GM23338 (cell line): Measurements from ENCODE around the gene KYNU. TPM values are rescaled to one million over a fixed set of nuclear protein-coding genes. Genes with fewer than 3 reads are reported as not detected.

ENCODE experiments used
- ATAC-seq: fragments of 200-7000 bp; cut with Tn5 transposase; 3 replicates; pipeline ENCODE4 v1.9.1; 2020
- DNase-seq: peaks from one replicate; pipeline ENCODE4 v3.0.0-alpha.2; 2015; ENCODE audit warnings: low spot score
- H2AFZ ChIP-seq: fragments of 200-600 bp; sonication (generic); 2 replicates; pipeline ENCODE4 v1.8.0; 2016; ENCODE audit warnings: antibody characterized with exemption, mild to moderate bottlenecking, moderate library complexity
- H3F3A ChIP-seq: fragments of 200-600 bp; sonication (generic); replicated peaks from 2 replicates; pipeline ENCODE4 v1.8.0; 2017; ENCODE audit warnings: antibody characterized with exemption, mixed run types, low read depth
- H3K27ac ChIP-seq: fragments of 200-600 bp; sonication (generic); 2 replicates; pipeline ENCODE4 v1.6.1; 2016; ENCODE audit warnings: low read depth
- H3K27me3 ChIP-seq: fragments of 200-600 bp; sonication (generic); 2 replicates; pipeline ENCODE4 v1.8.0; 2016; ENCODE audit warnings: mild to moderate bottlenecking, mixed run types, moderate library complexity; ENCODE audit not compliant: insufficient read depth
- H3K36me3 ChIP-seq: fragments of 200-600 bp; sonication (generic); 2 replicates; pipeline ENCODE4 v1.8.0; 2016; ENCODE audit warnings: mild to moderate bottlenecking; ENCODE audit not compliant: insufficient read depth
- H3K4me1 ChIP-seq: fragments of 200-600 bp; sonication (generic); 2 replicates; pipeline ENCODE4 v1.8.0; 2016; ENCODE audit warnings: mild to moderate bottlenecking, moderate library complexity; ENCODE audit not compliant: insufficient read depth
- H3K4me2 ChIP-seq: fragments of 200-600 bp; sonication (generic); 2 replicates; pipeline ENCODE4 v1.7.1; 2017; ENCODE audit warnings: mixed run types
- H3K4me3 ChIP-seq: fragments of 200-600 bp; sonication (generic); 2 replicates; pipeline ENCODE4 v1.6.1; 2016; ENCODE audit warnings: mixed run types
- H3K79me2 ChIP-seq: fragments of 200-600 bp; sonication (generic); replicated peaks from 2 replicates; pipeline ENCODE4 v1.8.0; 2017; ENCODE audit warnings: mild to moderate bottlenecking; ENCODE audit not compliant: insufficient read depth
- H3K9me2 ChIP-seq: fragments of 200-600 bp; sonication (generic); 2 replicates; pipeline ENCODE4 v1.8.0; 2017; ENCODE audit not compliant: insufficient read depth
- H4K20me1 ChIP-seq: fragments of 200-600 bp; sonication (generic); replicated peaks from 2 replicates; pipeline ENCODE4 v1.8.0; 2017; ENCODE audit warnings: mild to moderate bottlenecking; ENCODE audit not compliant: insufficient read depth
- H3K27ac Mint-ChIP-seq: 2 replicates; pipeline ENCODE4 v1.8.0; 2020; ENCODE audit warnings: inconsistent platforms, mild to moderate bottlenecking, moderate library complexity, mixed read lengths
- H3K27me3 Mint-ChIP-seq: 3 replicates; pipeline ENCODE4 v1.8.0; 2022; ENCODE audit warnings: low read depth, mild to moderate bottlenecking, moderate library complexity, mixed read lengths, inconsistent platforms; ENCODE audit not compliant: insufficient read depth, poor library complexity
- H3K36me3 Mint-ChIP-seq: 3 replicates; pipeline ENCODE4 v1.8.0; 2021; ENCODE audit warnings: low read depth, mild to moderate bottlenecking, inconsistent platforms, moderate library complexity, mixed read lengths
- H3K4me1 Mint-ChIP-seq: 3 replicates; pipeline ENCODE4 v1.8.0; 2020; ENCODE audit warnings: mild to moderate bottlenecking, inconsistent platforms, mixed read lengths
- H3K4me3 Mint-ChIP-seq: 3 replicates; pipeline ENCODE4 v1.8.0; 2021; ENCODE audit warnings: moderate library complexity, mild to moderate bottlenecking, inconsistent platforms, mixed read lengths
- H3K9me3 Mint-ChIP-seq: 3 replicates; pipeline ENCODE4 v1.8.0; 2020; ENCODE audit warnings: moderate library complexity, mild to moderate bottlenecking, inconsistent platforms, mixed read lengths
- CREB1 ChIP-seq: fragments of 250-450 bp; sonication (Bioruptor Pico); IDR thresholded peaks from 2 replicates; pipeline ENCODE4 v1.5.0; 2020; ENCODE audit warnings: low read depth, mild to moderate bottlenecking, moderate library complexity
- CTCF ChIP-seq, 2 experiments: fragments of 200-600 bp in 1 of 2; sonication (generic) in 1 of 2; conservative IDR thresholded peaks; 2 replicates each; pipeline versions ENCODE4 v1.5.1 to v1.6.1; 2016 to 2017; ENCODE audit warnings: antibody characterized with exemption in 2 of 2, low read depth in 2 of 2, mild to moderate bottlenecking in 2 of 2, moderate library complexity in 1 of 2
- ETS1 ChIP-seq: IDR thresholded peaks from 2 replicates; pipeline ENCODE4 v1.6.1; 2016; ENCODE audit warnings: antibody characterized with exemption
- EZH2 ChIP-seq: fragments of 200-600 bp; sonication (generic); IDR thresholded peaks from one replicate; pipeline ENCODE4 v1.8.0; 2017; ENCODE audit warnings: antibody characterized with exemption, mild to moderate bottlenecking, low read depth; ENCODE audit not compliant: unreplicated experiment
- EZH2phosphoT487 ChIP-seq: fragments of 200-600 bp; sonication (generic); IDR thresholded peaks from one replicate; pipeline ENCODE4 v1.8.1; 2018; ENCODE audit warnings: antibody characterized with exemption; ENCODE audit not compliant: unreplicated experiment
- JUNB ChIP-seq: IDR thresholded peaks from one replicate; pipeline ENCODE4 v1.6.1; 2016; ENCODE audit warnings: antibody characterized with exemption; ENCODE audit not compliant: unreplicated experiment
- POLR2AphosphoS5 ChIP-seq: IDR thresholded peaks from 2 replicates; pipeline ENCODE4 v1.6.1; 2016; ENCODE audit warnings: antibody characterized with exemption, low read depth
- REST ChIP-seq: IDR thresholded peaks from one replicate; pipeline ENCODE4 v1.6.1; 2018; ENCODE audit warnings: antibody characterized with exemption; ENCODE audit not compliant: unreplicated experiment
- STAT1 ChIP-seq: IDR thresholded peaks from one replicate; pipeline ENCODE4 v1.6.1; 2016; ENCODE audit warnings: antibody characterized with exemption; ENCODE audit not compliant: unreplicated experiment
- ZNF114 ChIP-seq: fragments of 250-450 bp; sonication (Bioruptor Pico); IDR thresholded peaks from 2 replicates; pipeline ENCODE4 v1.5.0; 2020; ENCODE audit warnings: mild to moderate bottlenecking, moderate library complexity
- ZNF331 ChIP-seq: fragments of 250-450 bp; sonication (Bioruptor Pico); IDR thresholded peaks from 2 replicates; pipeline ENCODE4 v1.5.0; 2020; ENCODE audit warnings: low read depth, mild to moderate bottlenecking, moderate library complexity
- polyA plus RNA-seq: library from polyadenylated mRNA; unstranded; fragments of >200 nt; fragmentation: Nextera tagmentation; extraction: Ambion mirVana; gene quantifications from 2 replicates; pipeline ENCODE4 v1.2.1, GENCODE V29; 2016
- total RNA-seq: library from RNA; depleted of rRNA; stranded (reverse); fragments of >200 nt; shearing (Covaris generic); gene quantifications from 2 replicates; pipeline ENCODE4 v1.2.3, GENCODE V29; 2014
- TF ChIP-seq, protein P1 (sequence below): fragments of 250-450 bp; sonication (Bioruptor Pico); IDR thresholded peaks from 2 replicates; pipeline ENCODE4 v1.5.0; 2020; ENCODE audit warnings: mild to moderate bottlenecking, moderate library complexity

The KYNU gene
- total and polyA plus RNA-seq, 2 experiments from 2014 or later = 0.03 to 0.21 TPM

DNA sequence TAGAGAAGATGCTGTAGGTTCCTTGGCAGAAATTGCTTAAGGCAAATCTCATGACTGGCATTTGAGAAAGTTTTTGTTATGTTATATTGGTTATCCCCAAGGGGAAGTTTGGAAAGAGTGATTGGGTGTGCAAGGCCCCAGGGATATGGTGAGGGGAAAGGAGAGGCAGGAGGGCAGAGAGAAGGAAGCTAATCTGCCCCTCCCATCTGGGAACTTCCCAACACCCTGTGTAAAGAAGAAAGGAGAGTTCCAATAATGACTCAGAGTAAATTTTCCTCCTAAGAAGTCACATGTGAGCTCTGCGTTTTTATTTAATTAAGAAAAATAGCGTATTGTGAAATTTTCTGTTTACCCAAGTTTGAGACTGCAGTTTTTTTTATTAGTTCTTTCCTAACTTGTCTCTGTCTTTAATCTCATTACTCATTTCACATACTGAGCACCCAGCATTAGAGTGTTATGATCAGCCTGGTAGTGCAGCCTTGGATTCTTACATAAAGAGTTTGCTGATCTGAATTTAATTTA, 3.1 kb upstream of the KYNU start:
- Mint-ChIP-seq H3K4me3 (no peak overlapping the region), H3K27ac (no peak overlapping the region), H3K27me3 (peaks cover 4% of the 10 kb centered on the region), H3K9me3 (no peaks in the 10 kb centered on the region), H3K4me1 (peaks cover 13% of the 10 kb centered on the region; the same call in 1 of the 3 replicates), H3K36me3 (no peaks in the 10 kb centered on the region)
- H2AFZ ChIP-seq = peak overlapping the region; percentile 82; the same call in 1 of the 2 replicates
- H3K27ac ChIP-seq = no peak overlapping the region
- H3F3A ChIP-seq = no peaks in the 10 kb centered on the region
- DNase-seq (no peak), ATAC-seq (no peak)
- H3K4me3 ChIP-seq = no peak overlapping the region
- TF ChIP-seq STAT1 = no peak
- TF ChIP-seq EZH2 = no peak
- no peak for TF ChIP-seq POLR2AphosphoS5
- no peak for TF ChIP-seq ETS1
- TF ChIP-seq ZNF114 (CRISPR knock-in tag) = no peak
- TF ChIP-seq, protein P1, sequence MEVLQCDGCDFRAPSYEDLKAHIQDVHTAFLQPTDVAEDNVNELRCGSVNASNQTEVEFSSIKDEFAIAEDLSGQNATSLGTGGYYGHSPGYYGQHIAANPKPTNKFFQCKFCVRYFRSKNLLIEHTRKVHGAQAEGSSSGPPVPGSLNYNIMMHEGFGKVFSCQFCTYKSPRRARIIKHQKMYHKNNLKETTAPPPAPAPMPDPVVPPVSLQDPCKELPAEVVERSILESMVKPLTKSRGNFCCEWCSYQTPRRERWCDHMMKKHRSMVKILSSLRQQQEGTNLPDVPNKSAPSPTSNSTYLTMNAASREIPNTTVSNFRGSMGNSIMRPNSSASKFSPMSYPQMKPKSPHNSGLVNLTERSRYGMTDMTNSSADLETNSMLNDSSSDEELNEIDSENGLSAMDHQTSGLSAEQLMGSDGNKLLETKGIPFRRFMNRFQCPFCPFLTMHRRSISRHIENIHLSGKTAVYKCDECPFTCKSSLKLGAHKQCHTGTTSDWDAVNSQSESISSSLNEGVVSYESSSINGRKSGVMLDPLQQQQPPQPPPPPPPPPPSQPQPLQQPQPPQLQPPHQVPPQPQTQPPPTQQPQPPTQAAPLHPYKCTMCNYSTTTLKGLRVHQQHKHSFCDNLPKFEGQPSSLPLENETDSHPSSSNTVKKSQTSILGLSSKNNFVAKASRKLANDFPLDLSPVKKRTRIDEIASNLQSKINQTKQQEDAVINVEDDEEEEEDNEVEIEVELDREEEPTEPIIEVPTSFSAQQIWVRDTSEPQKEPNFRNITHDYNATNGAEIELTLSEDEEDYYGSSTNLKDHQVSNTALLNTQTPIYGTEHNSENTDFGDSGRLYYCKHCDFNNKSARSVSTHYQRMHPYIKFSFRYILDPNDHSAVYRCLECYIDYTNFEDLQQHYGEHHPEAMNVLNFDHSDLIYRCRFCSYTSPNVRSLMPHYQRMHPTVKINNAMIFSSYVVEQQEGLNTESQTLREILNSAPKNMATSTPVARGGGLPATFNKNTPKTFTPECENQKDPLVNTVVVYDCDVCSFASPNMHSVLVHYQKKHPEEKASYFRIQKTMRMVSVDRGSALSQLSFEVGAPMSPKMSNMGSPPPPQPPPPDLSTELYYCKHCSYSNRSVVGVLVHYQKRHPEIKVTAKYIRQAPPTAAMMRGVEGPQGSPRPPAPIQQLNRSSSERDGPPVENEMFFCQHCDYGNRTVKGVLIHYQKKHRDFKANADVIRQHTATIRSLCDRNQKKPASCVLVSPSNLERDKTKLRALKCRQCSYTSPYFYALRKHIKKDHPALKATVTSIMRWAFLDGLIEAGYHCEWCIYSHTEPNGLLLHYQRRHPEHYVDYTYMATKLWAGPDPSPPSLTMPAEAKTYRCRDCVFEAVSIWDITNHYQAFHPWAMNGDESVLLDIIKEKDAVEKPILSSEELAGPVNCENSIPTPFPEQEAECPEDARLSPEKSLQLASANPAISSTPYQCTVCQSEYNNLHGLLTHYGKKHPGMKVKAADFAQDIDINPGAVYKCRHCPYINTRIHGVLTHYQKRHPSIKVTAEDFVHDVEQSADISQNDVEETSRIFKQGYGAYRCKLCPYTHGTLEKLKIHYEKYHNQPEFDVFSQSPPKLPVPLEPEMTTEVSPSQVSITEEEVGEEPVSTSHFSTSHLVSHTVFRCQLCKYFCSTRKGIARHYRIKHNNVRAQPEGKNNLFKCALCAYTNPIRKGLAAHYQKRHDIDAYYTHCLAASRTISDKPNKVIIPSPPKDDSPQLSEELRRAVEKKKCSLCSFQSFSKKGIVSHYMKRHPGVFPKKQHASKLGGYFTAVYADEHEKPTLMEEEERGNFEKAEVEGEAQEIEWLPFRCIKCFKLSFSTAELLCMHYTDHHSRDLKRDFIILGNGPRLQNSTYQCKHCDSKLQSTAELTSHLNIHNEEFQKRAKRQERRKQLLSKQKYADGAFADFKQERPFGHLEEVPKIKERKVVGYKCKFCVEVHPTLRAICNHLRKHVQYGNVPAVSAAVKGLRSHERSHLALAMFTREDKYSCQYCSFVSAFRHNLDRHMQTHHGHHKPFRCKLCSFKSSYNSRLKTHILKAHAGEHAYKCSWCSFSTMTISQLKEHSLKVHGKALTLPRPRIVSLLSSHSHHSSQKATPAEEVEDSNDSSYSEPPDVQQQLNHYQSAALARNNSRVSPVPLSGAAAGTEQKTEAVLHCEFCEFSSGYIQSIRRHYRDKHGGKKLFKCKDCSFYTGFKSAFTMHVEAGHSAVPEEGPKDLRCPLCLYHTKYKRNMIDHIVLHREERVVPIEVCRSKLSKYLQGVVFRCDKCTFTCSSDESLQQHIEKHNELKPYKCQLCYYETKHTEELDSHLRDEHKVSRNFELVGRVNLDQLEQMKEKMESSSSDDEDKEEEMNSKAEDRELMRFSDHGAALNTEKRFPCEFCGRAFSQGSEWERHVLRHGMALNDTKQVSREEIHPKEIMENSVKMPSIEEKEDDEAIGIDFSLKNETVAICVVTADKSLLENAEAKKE (CRISPR knock-in tag) = no peak
- TF ChIP-seq ZNF331 (CRISPR knock-in tag) = no peak
- TF ChIP-seq CTCF (conservative IDR thresholded peaks at IDR 0.05; ENCODE audit: low read depth in 2 of 2) = no peak
- no peak for TF ChIP-seq EZH2phosphoT487
- TF ChIP-seq CREB1 (CRISPR knock-in tag) = no peak
- TF ChIP-seq REST = no peak
- TF ChIP-seq JUNB = no peak
- H3K4me2 ChIP-seq = no peak overlapping the region
- no peaks in the 10 kb centered on the region for H3K9me2 ChIP-seq
- no peaks in the 10 kb centered on the region for H3K27me3 ChIP-seq
- 0 out of 2 replicates have a peak, but pooled peaks cover 3% of the 10 kb centered on the region for H3K4me1 ChIP-seq
- no peaks in the 10 kb centered on the region for H4K20me1 ChIP-seq
- no peaks in the 10 kb centered on the region for H3K36me3 ChIP-seq
- H3K79me2 ChIP-seq = no peaks in the 10 kb centered on the region
